GM12873 (cell line): ENCODE results near the gene XRCC5.

ENCODE experiments used
- CTCF ChIP-seq: IDR thresholded peaks from 2 replicates; pipeline ENCODE4 v1.5.1; 2012; ENCODE audit warnings: low read depth, mild to moderate bottlenecking, moderate library complexity, low read length, control low read depth; ENCODE audit not compliant: insufficient read depth; ENCODE audit errors: missing control alignments

XRCC5 gene

GRCh38 chr2:216134958-216135541 lies 25.9 kb downstream of the XRCC5 start:
- TF ChIP-seq CTCF, result no peak

- TF ChIP-seq CTCF, result peak; percentile 52
These were observed 30.7 kb downstream of the XRCC5 start for GRCh38 chr2:216139884-216140283.

- TF ChIP-seq CTCF, result no peak
These were observed 33.4 kb downstream of the XRCC5 start for GRCh38 chr2:216142540-216142939.

GRCh38 chr2:216144372-216144771 lies 35.2 kb downstream of the XRCC5 start:
- TF ChIP-seq CTCF, result no peak

- TF ChIP-seq CTCF, result no peak
These were observed 35.7 kb downstream of the XRCC5 start for GRCh38 chr2:216144857-216145256.

- TF ChIP-seq CTCF, result no peak
These were observed 37.4 kb downstream of the XRCC5 start for GRCh38 chr2:216146573-216146972.

GRCh38 chr2:216147172-216148131 lies 38.3 kb downstream of the XRCC5 start:
- TF ChIP-seq CTCF, result no peak
